A549 (cell line): ENCODE measurements around the gene JARID2. TPM values are rescaled to one million over a fixed set of nuclear protein-coding genes. Genes with fewer than 3 reads are reported as not detected.

Experiments
- ATAC-seq, 2 experiments: fragments of 200-7000 bp in 1 of 2; fragments of >200 bp in 1 of 2; cut with Nextera tagmentation in 1 of 2; cut with Tn5 transposase in 1 of 2; 3 replicates each; pipeline versions ENCODE4 v1.8.0 to v1.9.1; 2018 to 2020; ENCODE audit warnings: mild to moderate bottlenecking in 1 of 2, moderate library complexity in 1 of 2
- CTCF ChIA-PET: fragments of 300-600 bp; sonication (Branson Sonifier 250); formaldehyde crosslinking; extraction: SDS; loops from one replicate; lab custom pipeline; 2021; ENCODE audit warnings: antibody characterized with exemption, inconsistent platforms; lab: Yijun Ruan, JAX
- POLR2A ChIA-PET: fragments of 350-600 bp; formaldehyde crosslinking; extraction: SDS; loops from one replicate; lab custom pipeline; 2021; ENCODE audit warnings: antibody characterized with exemption, inconsistent platforms; lab: Yijun Ruan, JAX
- DNase-seq, 2 experiments: peaks; one replicate each; pipeline versions ENCODE4 v3.0.0 to v3.0.0-alpha.2; 2011 to 2016; ENCODE audit warnings: low read depth in 1 of 2, low spot score in 1 of 2
- FAIRE-seq: peaks from 2 replicates; lab custom pipeline; 2011; peaks lifted over from hg19 to GRCh38; lab: Jason Lieb, UNC
- H3K27ac ChIP-seq, 2 experiments: fragments of >200 bp; sonication (Bioruptor Twin); formaldehyde crosslinking; 3 replicates each; pipeline ENCODE4 v1.5.1; 2016 to 2017
- H3K4me1 ChIP-seq: fragments of >200 bp; sonication (Bioruptor Twin); formaldehyde crosslinking; 3 replicates; pipeline ENCODE4 v1.6.1; 2016
- H3K4me2 ChIP-seq: fragments of >200 bp; sonication (Bioruptor Twin); formaldehyde crosslinking; 3 replicates; pipeline ENCODE4 v1.6.1; 2016
- H3K4me3 ChIP-seq: fragments of >200 bp; sonication (Bioruptor Twin); formaldehyde crosslinking; 3 replicates; pipeline ENCODE4 v1.5.1; 2016
- H3K9me3 ChIP-seq: fragments of >200 bp; sonication (Bioruptor Twin); formaldehyde crosslinking; 3 replicates; pipeline ENCODE4 v1.6.1; 2016
- CBX2 ChIP-seq: fragments of 200-600 bp; sonication (generic); IDR thresholded peaks from 2 replicates; pipeline ENCODE4 v1.6.1; 2016; ENCODE audit warnings: low read depth, mild to moderate bottlenecking, borderline replicate concordance
- CBX8 ChIP-seq: fragments of 200-600 bp; sonication (generic); IDR thresholded peaks from 2 replicates; pipeline ENCODE4 v1.6.1; 2016
- ELK1 ChIP-seq: fragments of 150-350 bp; IDR thresholded peaks from 2 replicates; pipeline ENCODE4 v1.6.1; 2014; ENCODE audit warnings: low read depth, mild to moderate bottlenecking, low read length
- ESRRA ChIP-seq: fragments of 150-350 bp; IDR thresholded peaks from 2 replicates; pipeline ENCODE4 v1.6.1; 2014; ENCODE audit warnings: mild to moderate bottlenecking, low read length, borderline replicate concordance
- FOXS1 ChIP-seq: fragments of 250-450 bp; sonication (Bioruptor Pico); IDR thresholded peaks from 2 replicates; pipeline ENCODE4 v1.5.0; 2020; ENCODE audit warnings: mild to moderate bottlenecking, moderate library complexity
- HOXB13 ChIP-seq: fragments of 250-450 bp; sonication (Bioruptor Pico); IDR thresholded peaks from 2 replicates; pipeline ENCODE4 v1.5.0; 2020; ENCODE audit warnings: low read depth, mild to moderate bottlenecking, moderate library complexity
- KDM5A ChIP-seq: fragments of 200-600 bp; sonication (generic); IDR thresholded peaks from 2 replicates; pipeline ENCODE4 v1.6.1; 2016; ENCODE audit warnings: antibody characterized with exemption, mild to moderate bottlenecking
- MAX ChIP-seq: IDR thresholded peaks from 2 replicates; pipeline ENCODE4 v1.6.1; 2012
- NFE2L2 ChIP-seq: fragments of 150-350 bp; conservative IDR thresholded peaks from 2 replicates; pipeline ENCODE4 v1.6.1; 2014; ENCODE audit warnings: low read length
- PBX3 ChIP-seq: IDR thresholded peaks from 2 replicates; pipeline ENCODE4 v1.6.1; 2012
- PHF8 ChIP-seq: fragments of 200-600 bp; sonication (generic); IDR thresholded peaks from 2 replicates; pipeline ENCODE4 v1.6.1; 2016; ENCODE audit warnings: low read depth, mild to moderate bottlenecking, antibody characterized with exemption, moderate library complexity, borderline replicate concordance
- RAD21 ChIP-seq, 2 experiments: fragments of >200 bp in 1 of 2; sonication (Bioruptor Twin) in 1 of 2; formaldehyde crosslinking in 1 of 2; IDR thresholded peaks in 1 of 2; conservative IDR thresholded peaks in 1 of 2; 2 replicates in 1 of 2; 3 replicates in 1 of 2; pipeline ENCODE4 v1.6.1; 2012 to 2018; ENCODE audit warnings: inconsistent platforms in 1 of 2
- RARB ChIP-seq: fragments of 250-450 bp; sonication (Bioruptor Pico); IDR thresholded peaks from 2 replicates; pipeline ENCODE4 v1.8.0; 2021; ENCODE audit warnings: mild to moderate bottlenecking, moderate library complexity
- RCOR1 ChIP-seq: fragments of 150-350 bp; IDR thresholded peaks from 2 replicates; pipeline ENCODE4 v1.6.1; 2014; ENCODE audit warnings: antibody characterized with exemption, low read length, low read depth
- RNF2 ChIP-seq: fragments of 200-600 bp; sonication (generic); IDR thresholded peaks from 2 replicates; pipeline ENCODE4 v1.6.1; 2016; ENCODE audit warnings: low read depth, mild to moderate bottlenecking, antibody characterized with exemption, moderate library complexity, borderline replicate concordance
- SMC3 ChIP-seq: fragments of >200 bp; sonication (Bioruptor Twin); formaldehyde crosslinking; IDR thresholded peaks from 3 replicates; pipeline ENCODE4 v1.6.1; 2018; ENCODE audit warnings: inconsistent platforms
- SREBF2 ChIP-seq: fragments of 450-650 bp; IDR thresholded peaks from 2 replicates; pipeline ENCODE4 v1.6.1; 2014; ENCODE audit warnings: mild to moderate bottlenecking, moderate library complexity
- TFCP2L1 ChIP-seq: fragments of 250-450 bp; sonication (Bioruptor Pico); IDR thresholded peaks from 2 replicates; pipeline ENCODE4 v1.5.0; 2021; ENCODE audit warnings: mild to moderate bottlenecking
- TP53 ChIP-seq: fragments of 250-450 bp; sonication (Bioruptor Pico); IDR thresholded peaks from 2 replicates; pipeline ENCODE4 v1.5.0; 2021; ENCODE audit warnings: mild to moderate bottlenecking, moderate library complexity
- USF2 ChIP-seq: fragments of 450-650 bp; IDR thresholded peaks from 2 replicates; pipeline ENCODE4 v1.6.1; 2014; ENCODE audit warnings: antibody characterized with exemption
- ZC3H11A ChIP-seq: fragments of 450-650 bp; IDR thresholded peaks from 2 replicates; pipeline ENCODE4 v1.6.1; 2014; ENCODE audit warnings: antibody characterized with exemption, mild to moderate bottlenecking
- ZFP36 ChIP-seq: fragments of 450-650 bp; IDR thresholded peaks from 2 replicates; pipeline ENCODE4 v1.6.1; 2014; ENCODE audit warnings: borderline replicate concordance; ENCODE audit not compliant: partially characterized antibody
- ZNF302 ChIP-seq: fragments of 250-450 bp; sonication (Bioruptor Pico); IDR thresholded peaks from 2 replicates; pipeline ENCODE4 v1.9.0; 2021; ENCODE audit warnings: inconsistent platforms, mild to moderate bottlenecking, moderate library complexity
- ZSCAN20 ChIP-seq: fragments of 250-450 bp; sonication (Bioruptor Pico); IDR thresholded peaks from 2 replicates; pipeline ENCODE4 v1.8.0; 2022; ENCODE audit warnings: mild to moderate bottlenecking, moderate library complexity
- WGBS: methylation state at CpG from one replicate; pipeline ENCODE4 v1.1.6; 2017; ENCODE audit errors: missing lambda C conversion rate; 5-methylcytosine and 5-hydroxymethylcytosine counted together
- polyA plus RNA-seq, 4 experiments: library from polyadenylated mRNA; depleted of rRNA in 3 of 4; stranded (reverse); fragments of >200 nt; fragmentation: RNase III in 1 of 4; extraction: RNeasy Plus Mini Kit Qiagen cat#74134 plus additional on column Dnase treatment in 1 of 4; gene quantifications; 2 replicates in 3 of 4; 3 replicates in 1 of 4; pipeline ENCODE4 v1.2.3, GENCODE V29; 2011 to 2017
- TF ChIP-seq, protein P1 (sequence below): fragments of 250-450 bp; sonication (Bioruptor Pico); IDR thresholded peaks from 2 replicates; pipeline ENCODE4 v1.5.0; 2021; ENCODE audit warnings: mild to moderate bottlenecking, moderate library complexity, borderline replicate concordance
- TF ChIP-seq, protein P2 (sequence below): fragments of >200 bp; sonication (Bioruptor Twin); formaldehyde crosslinking; IDR thresholded peaks from 2 replicates; pipeline ENCODE4 v1.6.1; 2016
- TF ChIP-seq, protein P3 (sequence below): fragments of >200 bp; sonication (Bioruptor Twin); formaldehyde crosslinking; IDR thresholded peaks from 3 replicates; pipeline ENCODE4 v1.6.1; 2016

Gene JARID2
- polyA plus RNA-seq, 2 of the 4 experiments (the other 2 are of a cell fraction), result 7.8 to 8.3 TPM

DNA sequence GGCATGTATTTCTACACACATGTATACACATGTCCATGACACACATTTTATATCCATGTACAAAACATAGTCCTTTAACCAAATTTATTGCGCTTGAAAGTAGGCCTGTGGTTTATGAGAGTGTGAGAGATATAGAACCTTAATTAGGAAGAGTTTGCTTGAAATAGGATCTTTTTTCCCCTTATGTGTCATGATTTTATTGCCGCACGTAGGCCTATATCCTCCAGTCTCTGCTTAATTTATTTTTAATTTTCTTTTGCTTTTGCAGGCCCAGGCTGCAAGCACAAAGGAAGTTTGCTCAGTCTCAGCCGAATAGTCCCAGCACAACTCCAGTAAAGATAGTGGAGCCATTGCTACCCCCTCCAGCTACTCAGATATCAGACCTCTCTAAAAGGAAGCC, 205.9 kb downstream of the JARID2 start (continued):
- TF ChIP-seq HOXB13 (CRISPR knock-in tag) (no peak), ELK1 (no peak), FOXS1 (CRISPR knock-in tag) (no peak), RCOR1 (no peak)
- TF ChIP-seq, protein P1, sequence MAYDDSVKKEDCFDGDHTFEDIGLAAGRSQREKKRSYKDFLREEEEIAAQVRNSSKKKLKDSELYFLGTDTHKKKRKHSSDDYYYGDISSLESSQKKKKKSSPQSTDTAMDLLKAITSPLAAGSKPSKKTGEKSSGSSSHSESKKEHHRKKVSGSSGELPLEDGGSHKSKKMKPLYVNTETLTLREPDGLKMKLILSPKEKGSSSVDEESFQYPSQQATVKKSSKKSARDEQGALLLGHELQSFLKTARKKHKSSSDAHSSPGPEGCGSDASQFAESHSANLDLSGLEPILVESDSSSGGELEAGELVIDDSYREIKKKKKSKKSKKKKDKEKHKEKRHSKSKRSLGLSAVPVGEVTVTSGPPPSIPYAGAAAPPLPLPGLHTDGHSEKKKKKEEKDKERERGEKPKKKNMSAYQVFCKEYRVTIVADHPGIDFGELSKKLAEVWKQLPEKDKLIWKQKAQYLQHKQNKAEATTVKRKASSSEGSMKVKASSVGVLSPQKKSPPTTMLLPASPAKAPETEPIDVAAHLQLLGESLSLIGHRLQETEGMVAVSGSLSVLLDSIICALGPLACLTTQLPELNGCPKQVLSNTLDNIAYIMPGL, result no peak

DNA sequence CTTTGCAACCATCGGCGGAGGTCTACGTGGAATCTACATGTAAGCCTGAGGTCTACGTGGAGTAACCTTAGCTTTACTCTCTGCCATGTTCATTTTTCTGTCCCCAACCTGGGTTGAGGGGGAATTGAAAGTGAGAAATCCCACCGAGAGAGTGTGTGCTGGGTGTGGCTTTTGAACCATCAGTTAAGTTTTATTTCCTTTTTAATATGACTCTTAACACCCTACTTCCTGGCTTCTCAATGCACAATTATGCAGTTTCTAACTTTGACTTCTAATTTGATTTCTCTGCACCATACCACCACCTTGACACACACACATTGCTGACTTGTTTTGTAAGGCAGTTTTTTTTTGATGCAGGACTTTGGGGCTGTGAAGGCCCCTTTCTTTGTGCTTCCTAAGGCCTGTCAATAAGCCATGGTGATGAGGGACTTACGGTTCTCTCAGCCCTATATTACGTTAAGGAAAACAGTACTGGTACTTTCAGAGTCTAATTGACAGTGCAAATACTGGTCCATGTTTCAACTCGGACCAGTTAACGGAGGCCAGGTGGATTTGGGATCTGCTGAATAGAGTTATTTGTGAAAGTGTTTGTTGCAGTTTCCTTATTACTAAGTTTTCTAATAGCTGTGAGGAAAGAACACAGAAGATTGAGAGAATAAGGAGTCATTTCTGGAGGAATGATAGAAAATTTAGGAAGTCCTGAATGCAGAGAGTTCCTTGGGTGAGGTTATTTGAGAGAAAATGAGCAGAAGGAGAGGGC, 206.5 kb downstream of the JARID2 start:
- no peak for ATAC-seq
- CTCF ChIA-PET, result interaction anchor here (1.2 kb wide), 1 partner anchor 11 kb away, joined by 3 read pairs; no protein-coding TSS in a partner anchor
- Histone ChIP-seq H3K4me1 (peaks cover 14% of the 10 kb centered on the region), H3K27ac (no peak overlapping the region), H3K4me3 (no peak overlapping the region), H3K4me2 (no peak overlapping the region), H3K9me3 (no peaks in the 10 kb centered on the region)
- no peak for FAIRE-seq
- TF ChIP-seq RAD21 (conservative IDR thresholded peaks at IDR 0.05 in 1 of 2, IDR thresholded peaks at IDR 0.05 in 1 of 2), result no peak
- TF ChIP-seq ESRRA, result no peak
- TF ChIP-seq MAX, result no peak
- no peak for TF ChIP-seq PHF8
- no peak for TF ChIP-seq SREBF2
- TF ChIP-seq KDM5A, result no peak
- TF ChIP-seq ZFP36, result no peak
- TF ChIP-seq RNF2, result no peak
- TF ChIP-seq USF2, result no peak
- no peak for TF ChIP-seq RARB (CRISPR knock-in tag)
- no peak for TF ChIP-seq TFCP2L1 (CRISPR knock-in tag)
- no peak for TF ChIP-seq TP53 (CRISPR knock-in tag)
- TF ChIP-seq SMC3, result no peak
- TF ChIP-seq, protein P2, sequence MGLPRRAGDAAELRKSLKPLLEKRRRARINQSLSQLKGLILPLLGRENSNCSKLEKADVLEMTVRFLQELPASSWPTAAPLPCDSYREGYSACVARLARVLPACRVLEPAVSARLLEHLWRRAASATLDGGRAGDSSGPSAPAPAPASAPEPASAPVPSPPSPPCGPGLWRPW, result no peak
- WGBS, result 93% methylated on average over 9 of the region's 9 CpGs
- POLR2A ChIA-PET, result no interaction called here
- DNase-seq, result no peak

GRCh38 chr6:15453186-15453585, 207.3 kb downstream of the JARID2 start:
- ChIA-PET POLR2A (no interaction called here), CTCF (no interaction called here)
- no peak for ATAC-seq
- no peak overlapping the region for H3K27ac ChIP-seq
- FAIRE-seq, result no peak
- DNase-seq, result no peak
- H3K9me3 ChIP-seq, result no peaks in the 10 kb centered on the region
- WGBS, result 98% methylated on average over 4 of the region's 4 CpGs
- peaks cover 14% of the 10 kb centered on the region for H3K4me1 ChIP-seq
- no peak overlapping the region for H3K4me2 ChIP-seq
- no peak overlapping the region for H3K4me3 ChIP-seq
- no peak for TF ChIP-seq CBX8
- TF ChIP-seq, protein P3, sequence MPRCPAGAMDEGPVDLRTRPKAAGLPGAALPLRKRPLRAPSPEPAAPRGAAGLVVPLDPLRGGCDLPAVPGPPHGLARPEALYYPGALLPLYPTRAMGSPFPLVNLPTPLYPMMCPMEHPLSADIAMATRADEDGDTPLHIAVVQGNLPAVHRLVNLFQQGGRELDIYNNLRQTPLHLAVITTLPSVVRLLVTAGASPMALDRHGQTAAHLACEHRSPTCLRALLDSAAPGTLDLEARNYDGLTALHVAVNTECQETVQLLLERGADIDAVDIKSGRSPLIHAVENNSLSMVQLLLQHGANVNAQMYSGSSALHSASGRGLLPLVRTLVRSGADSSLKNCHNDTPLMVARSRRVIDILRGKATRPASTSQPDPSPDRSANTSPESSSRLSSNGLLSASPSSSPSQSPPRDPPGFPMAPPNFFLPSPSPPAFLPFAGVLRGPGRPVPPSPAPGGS, result no peak
- no peak for TF ChIP-seq ZNF302 (CRISPR knock-in tag)
- TF ChIP-seq CBX2, result no peak
- no peak for TF ChIP-seq MAX
- no peak for TF ChIP-seq NFE2L2
- TF ChIP-seq PBX3, result no peak
- TF ChIP-seq ZSCAN20 (CRISPR knock-in tag), result no peak
- TF ChIP-seq ZC3H11A, result no peak
